Measurements from ENCODE around the gene ZBP1.

Gene ZBP1

GRCh38 chr20:57589123-57589727 is 31.0 kb downstream of the ZBP1 start:
- no peak for DNase-seq (ENCODE audit: insufficient read length, low spot score)
- FAIRE-seq, result no peak

GRCh38 chr20:57588596-57588995 is 31.6 kb downstream of the ZBP1 start:
- no peak for DNase-seq (ENCODE audit: insufficient read length, low spot score)
- no peak for FAIRE-seq

- DNase-seq (ENCODE audit: insufficient read length, low spot score), result no peak
- no peak for FAIRE-seq
Measured at GRCh38 chr20:57587989-57588377, 32.2 kb downstream of the ZBP1 start.

DNA sequence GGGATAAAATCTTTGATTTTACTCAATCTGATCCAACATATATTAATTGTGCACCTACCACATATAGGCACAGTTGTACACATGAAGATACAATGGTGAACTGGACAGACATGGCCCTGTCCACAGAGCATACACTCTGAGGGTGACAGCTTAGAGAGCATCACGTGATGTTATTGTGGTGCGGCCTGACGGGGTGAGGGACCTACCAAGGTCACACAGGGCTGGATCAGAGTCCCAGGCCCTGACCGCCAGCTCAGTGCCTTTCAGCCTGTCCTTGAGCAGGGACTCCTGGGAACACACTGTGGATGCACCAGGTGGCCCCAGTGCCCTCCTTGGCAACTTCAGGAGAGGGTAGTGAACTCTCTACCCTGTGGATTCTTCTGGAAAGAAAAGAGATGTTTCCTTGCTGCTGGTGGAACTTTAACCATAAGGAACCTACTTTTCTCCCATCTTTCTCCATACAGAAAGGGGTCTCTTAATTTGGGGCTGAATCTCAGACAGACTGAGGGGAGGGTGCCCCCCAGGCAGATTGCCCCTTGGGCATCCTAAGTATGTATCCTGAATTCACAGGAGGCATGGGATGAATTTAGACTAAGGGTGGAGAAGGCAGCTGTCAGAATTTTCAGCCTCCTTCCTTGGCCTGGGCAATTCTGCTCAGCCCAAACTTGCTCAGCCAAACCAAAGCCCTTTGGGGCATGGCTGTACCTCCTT is 32.8 kb downstream of the ZBP1 start:
- no peak for DNase-seq (ENCODE audit: insufficient read length, low spot score)
- FAIRE-seq, result no peak

GRCh38 chr20:57586943-57587277 is 33.3 kb downstream of the ZBP1 start:
- DNase-seq (ENCODE audit: insufficient read length, low spot score), result no peak
- FAIRE-seq, result no peak

GRCh38 chr20:57586370-57586793 is 33.8 kb downstream of the ZBP1 start:
- DNase-seq (ENCODE audit: insufficient read length, low spot score), result no peak
- FAIRE-seq, result no peak

DNA sequence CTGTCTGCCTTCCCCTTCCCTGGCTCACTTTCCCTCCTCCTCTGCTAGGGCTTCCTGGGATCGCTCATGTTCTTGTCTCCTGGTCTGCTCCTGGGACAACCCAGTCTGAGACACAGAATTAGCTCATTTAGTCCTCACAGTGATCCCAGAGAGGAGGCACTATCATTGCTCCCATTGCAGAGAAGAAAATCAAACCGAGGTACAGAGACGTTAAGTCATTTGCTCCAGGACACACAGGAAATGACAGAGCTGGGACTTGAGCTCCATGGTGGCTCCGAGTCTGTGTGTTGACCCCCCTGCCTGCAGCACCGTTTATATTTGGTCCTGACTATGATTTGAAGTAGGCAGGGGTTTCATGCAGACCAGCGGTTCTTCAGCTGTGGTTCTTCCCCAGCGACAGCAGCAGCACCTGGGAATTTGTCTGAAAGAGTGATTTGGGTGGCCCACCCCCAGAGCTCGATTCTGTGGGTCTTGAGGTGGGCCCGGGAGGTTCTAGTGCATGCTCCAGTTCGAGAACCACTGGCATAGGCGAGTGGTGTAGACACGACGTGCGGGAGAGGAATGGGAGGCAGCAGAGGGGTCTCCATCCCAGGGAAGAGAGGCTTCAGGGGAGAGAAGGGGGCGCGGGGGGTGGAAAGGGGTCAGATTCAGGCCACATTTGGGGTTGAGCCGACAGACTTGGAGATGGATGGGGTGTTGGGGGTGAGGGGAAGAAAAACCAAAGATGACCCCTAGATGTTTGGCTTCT is 34.6 kb downstream of the ZBP1 start:
- FAIRE-seq, result no peak
- no peak for DNase-seq (ENCODE audit: insufficient read length, low spot score)

- FAIRE-seq, result no peak
- DNase-seq (ENCODE audit: insufficient read length, low spot score), result no peak
Measured at GRCh38 chr20:57584768-57585461, 35.3 kb downstream of the ZBP1 start.

DNA sequence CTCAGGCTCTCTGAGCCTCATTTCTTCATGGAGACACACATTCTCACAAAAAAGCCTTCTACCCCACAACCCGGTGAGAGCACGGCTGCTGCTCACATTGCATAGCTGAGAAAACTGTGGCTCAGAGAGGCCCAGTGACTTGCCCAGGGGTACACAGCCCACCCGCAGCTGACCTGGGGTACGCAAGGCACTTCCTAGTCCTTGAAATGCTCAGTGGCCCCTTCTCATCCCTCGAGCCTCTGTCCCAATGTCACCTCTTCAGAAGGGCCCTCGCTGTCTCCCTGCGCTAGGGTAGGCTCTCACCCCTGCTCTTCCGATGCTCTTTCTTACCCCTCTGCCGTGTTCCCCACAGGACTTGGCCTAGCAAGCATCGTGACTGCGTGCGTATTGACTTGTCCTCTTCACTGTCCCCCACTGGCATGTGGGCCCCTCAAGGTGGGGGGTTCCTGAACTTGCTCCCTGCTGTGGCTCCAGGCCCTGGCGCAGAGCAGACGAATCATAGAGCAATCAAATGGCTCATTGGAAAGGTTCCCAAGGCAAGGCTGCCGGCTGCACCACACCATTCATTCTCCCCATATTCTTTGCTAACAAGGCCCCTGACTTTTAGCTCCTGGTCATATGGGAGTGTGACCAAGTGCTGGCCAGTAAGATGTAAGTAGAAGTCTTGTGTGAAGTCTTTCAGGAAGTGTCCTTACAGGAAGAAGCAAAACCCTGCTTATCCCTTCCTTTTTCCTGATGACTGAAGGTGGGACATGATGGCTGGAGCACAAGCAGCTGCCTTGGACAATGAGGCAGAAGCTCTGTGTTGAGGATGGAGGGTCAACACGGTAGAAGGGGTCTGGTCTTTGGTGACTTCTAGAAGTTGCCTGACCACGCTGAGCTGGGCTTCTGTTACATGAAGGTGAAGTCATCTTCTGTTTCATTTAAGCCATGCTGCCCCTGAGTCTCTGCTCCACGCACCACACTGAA is 36.7 kb downstream of the ZBP1 start:
- FAIRE-seq, result no peak
- DNase-seq (ENCODE audit: insufficient read length, low spot score), result no peak

DNA sequence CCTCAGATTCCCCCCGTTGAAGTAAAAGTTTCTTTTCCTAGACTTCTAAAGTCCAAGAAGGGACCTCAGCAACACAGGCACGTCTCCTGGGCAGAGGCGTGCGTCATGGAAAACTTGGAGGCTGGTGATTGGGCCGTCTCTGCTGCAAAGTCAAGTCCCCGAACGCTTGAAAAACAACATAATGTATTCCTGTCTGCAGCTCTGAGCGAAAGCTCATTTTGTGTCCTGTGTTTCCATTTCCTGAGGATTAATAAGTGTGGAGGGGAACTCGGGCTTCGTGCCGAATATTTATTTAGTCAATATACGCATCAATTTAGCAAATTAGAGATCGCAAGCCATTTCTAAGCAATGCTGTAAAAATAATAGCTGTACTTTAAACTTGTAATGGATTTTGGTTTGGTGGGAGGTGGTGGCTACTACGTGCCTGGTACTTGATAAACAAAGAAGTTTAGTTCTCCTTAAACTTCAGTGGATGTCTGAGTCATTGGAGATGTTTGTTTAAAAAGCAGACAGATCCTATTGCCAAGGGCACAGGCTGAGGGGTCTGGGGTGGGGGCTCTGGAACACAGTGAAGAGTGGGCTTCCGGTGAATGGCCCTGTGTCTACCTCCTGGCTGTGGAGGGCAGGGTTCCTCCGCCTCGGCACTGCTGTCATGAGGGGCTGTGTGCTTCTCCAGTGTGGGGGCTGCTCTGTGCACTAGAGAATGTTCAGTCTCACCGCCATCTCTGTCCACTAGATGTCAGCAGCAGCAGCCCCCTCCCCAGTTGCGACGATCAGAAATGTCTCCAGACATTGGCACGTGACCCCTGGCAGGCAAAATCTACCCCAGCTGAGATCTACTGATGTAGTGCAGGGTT is 37.6 kb downstream of the ZBP1 start:
- no peak for FAIRE-seq
- no peak for DNase-seq (ENCODE audit: insufficient read length, low spot score)

DNA sequence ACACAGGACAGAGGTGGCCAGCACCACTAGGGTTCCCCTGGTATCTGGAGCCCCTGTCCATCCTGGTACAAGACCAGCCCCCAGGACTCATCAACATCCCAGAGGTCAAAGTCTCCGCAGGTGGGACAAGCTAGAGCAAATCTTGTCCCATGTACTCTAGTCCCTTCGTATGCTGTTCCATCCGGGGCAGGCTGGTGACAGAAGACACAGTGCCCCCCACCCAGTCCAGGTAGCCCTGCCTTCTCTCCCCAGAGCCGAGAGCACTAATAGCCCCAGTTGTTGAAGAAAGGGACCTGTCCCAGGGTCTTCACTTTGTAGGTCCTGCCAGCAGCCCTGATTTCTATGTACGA is 38.2 kb downstream of the ZBP1 start:
- no peak for DNase-seq (ENCODE audit: insufficient read length, low spot score)
- no peak for FAIRE-seq

DNA sequence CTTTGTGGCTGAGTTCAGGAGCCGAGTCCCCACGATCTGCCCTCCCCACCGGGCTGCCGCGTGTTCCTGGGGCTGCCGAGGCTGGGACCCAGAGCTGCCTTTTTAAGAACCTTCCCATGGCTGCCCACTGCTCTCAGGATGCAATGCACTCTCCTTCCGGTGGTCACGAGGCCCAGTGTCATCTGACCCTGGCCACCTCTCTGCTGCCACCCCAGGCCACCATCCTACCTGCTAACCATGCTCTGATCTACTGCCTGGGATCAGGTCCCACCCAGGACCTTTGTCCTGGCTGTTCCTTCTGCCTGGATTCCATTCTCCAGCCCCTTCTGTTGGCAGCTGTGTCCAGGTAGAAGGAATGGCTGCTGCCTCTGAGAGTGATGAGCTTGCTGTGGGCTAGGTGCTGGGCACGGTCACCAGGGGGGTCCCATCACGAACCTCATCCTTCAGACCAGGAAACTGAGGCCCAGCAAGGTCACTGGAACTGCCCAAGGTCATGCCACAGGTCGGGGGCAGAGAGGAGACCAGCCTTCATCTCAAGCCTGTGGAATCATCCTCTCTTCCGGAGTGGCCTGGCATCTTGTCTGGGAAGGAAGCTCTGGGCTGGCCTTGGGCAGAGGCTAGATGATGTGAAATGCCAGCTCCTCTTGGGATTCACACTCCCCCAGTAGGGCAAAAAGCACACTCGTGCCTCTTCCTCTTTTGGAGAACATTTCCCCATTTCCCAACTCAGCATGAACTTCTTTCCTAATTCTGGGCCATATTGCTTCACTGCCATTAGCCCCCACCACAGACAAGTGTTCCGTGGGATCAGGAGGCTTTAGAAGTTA is 38.8 kb downstream of the ZBP1 start:
- FAIRE-seq, result no peak
- no peak for DNase-seq (ENCODE audit: insufficient read length, low spot score)

DNA sequence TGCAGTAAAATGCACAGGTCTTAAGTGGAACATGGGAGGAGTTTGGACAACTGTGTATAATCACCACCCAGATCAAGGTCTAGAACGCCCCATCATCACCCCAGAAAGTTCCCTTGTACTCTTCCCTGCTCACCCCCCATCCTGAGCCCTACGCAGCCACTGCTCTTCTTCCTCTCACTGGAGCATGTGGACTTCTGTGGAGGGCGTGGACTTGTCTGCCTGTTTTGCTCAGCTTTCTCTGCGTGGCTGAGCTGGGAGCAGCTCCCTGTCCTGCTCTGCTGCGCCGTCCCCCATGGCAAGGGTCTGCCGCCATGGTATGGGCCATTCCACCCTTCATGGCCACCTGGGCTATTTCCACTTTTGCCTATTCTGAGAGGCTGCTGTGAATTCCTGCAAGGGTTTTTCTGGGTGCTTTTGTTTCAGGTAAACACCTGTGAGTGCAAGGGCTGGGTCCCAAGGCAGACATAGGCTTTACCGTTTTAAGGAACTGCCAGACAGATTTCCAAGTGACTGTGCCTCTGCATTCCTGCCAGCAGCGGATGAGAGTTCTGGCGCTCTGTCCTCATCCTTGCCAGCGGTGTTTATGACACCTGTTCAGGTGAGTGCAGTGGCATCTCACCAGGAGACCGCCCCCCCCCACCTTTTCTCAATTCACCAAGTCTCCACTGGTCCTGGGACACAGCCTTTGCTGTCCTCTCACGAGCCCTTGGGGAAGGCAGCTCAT is 39.6 kb downstream of the ZBP1 start:
- no peak for DNase-seq (ENCODE audit: insufficient read length, low spot score)
- FAIRE-seq, result no peak

DNA sequence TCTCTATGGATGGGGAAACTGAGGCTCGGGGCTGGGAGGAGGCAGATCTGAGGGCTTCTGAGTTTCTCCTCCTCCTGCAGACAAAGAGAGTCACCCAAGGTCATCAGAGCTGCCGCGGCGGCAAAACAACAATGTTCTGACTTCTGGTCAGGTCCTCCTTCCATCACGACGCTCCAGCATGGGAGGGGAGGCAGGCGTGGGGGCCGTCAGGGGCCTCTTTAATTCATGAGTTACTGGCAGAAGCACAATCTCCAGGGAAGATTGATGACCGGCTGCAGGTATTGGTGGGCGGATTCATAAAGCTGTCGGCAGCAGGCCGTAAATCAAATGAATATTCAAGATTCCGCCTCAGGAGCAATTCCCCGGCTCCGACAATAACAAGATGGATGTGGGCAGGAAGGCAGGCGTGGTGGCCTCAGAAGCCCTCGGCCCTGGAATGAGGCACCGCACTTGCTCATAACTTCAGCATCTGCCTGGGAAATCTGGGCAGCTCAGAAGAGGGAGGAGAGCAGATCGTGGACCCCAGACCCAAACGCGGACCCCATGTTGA is 40.3 kb downstream of the ZBP1 start:
- FAIRE-seq (no peak), DNase-seq (ENCODE audit: insufficient read length, low spot score) (no peak)

DNA sequence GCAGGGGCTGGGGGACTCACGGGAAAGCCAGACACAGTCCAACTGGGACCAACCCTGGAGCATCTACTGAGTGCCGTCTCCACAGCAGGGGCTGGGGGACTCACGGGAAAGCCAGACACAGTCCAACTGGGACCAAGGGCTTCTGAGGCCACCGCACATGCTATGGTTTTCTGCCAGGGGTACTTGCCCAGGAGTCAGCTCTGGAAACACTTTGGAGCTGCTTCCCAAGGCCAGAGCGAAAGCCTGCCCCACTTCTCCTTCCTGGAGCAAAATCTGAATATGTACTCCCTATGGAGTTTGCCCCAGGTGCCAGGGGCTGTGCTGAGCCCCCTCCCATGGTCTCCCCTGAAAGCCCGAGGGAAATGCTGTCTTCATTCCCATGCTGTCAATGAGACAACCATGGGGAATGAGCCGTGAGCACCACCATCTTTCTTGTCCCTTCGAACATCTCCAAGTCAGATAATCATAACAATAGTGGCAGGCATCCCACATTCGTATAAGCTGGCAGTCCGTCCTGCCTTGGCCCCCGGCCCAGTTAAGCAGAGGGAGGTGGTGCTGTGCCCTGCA is 40.8 kb downstream of the ZBP1 start:
- FAIRE-seq, result no peak
- no peak for DNase-seq (ENCODE audit: insufficient read length, low spot score)

DNA sequence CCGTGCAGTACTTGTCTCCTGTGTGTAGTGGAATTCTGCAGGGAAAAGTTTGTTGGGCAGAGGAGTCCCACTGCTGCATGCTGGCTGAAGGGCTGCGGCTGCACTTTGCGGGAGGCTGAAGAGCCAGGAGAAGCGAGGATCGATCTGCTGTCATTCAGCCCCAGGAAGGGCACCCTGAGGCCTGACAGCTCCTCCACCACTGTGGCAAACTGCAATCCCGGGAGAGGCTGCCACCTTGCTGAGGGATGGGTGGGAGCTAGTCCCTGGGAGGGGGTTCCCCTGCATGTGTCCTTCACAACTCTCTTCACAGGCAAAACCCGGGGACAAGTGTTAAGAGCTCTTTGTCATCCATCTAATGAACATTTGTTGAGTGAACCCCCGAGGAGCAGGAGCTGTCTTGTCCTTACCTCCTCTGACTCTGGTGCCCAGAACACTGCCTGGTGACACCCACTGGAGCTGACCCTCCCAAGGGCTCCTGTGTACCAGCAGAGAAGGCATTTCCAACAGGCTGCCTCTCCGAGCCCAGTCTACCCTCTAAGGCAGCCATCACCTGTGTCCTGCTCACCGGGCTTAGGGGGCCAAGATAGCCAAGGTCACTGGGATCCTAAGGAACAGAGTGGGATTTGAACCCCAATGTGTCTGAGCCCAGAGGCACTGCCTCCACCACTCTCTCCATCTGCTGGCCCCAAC is 41.6 kb downstream of the ZBP1 start:
- FAIRE-seq, result no peak
- DNase-seq (ENCODE audit: insufficient read length, low spot score), result no peak

All from GM19239 (cell line).